ENCODE results near the gene SLC1A4.
"Not testable (repeated sequence)": the region's sequence is repeated elsewhere in the genome, so short reads cannot be mapped to it uniquely, and the experiment has no call there.

Gene SLC1A4

GRCh38 chr2:65019675-65020195, 30.5 kb downstream of the SLC1A4 start:
- CTCF ChIA-PET: interaction anchor here (0.9 to 1.5 kb wide), 4 partner anchors 13 to 27 kb away, joined by 3 read pairs; no protein-coding TSS in a partner anchor
- POLR2A ChIA-PET: no interaction called here
- no peak for TF ChIP-seq CTCF (IDR thresholded peaks at IDR 0.05; ENCODE audit: insufficient read depth, low read length, missing control alignments)
- no peak overlapping the region for H3K4me3 ChIP-seq (ENCODE audit: low read depth, low read length)
- DNase-seq (ENCODE audit: low read depth, low spot score): no peak

DNA sequence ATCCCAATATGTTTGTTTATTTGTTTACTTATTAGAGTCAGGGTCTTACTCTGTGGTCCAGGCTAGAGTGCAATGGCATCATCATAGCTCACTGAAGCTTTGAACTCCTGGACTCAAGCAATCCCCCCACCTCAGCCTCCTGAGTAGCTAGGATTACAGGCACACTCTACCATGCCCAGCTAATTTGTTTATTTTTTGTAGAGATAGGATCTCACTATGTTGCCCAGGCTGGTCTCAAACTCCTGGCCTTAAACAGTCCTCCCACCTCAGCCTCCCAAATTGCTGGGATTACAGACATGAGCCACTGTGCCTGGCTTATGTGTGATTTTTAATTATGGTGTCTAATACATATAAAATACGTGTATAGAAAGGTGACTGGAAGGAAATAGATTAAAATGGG, 31.1 kb downstream of the SLC1A4 start:
- DNase-seq (ENCODE audit: low read depth, low spot score); POLR2A ChIA-PET; H3K4me3 ChIP-seq (ENCODE audit: low read depth, low read length): not testable (repeated sequence)
- CTCF ChIA-PET: interaction anchor here (0.9 to 1.5 kb wide), 4 partner anchors 13 to 27 kb away, joined by 3 read pairs; no protein-coding TSS in a partner anchor

DNA sequence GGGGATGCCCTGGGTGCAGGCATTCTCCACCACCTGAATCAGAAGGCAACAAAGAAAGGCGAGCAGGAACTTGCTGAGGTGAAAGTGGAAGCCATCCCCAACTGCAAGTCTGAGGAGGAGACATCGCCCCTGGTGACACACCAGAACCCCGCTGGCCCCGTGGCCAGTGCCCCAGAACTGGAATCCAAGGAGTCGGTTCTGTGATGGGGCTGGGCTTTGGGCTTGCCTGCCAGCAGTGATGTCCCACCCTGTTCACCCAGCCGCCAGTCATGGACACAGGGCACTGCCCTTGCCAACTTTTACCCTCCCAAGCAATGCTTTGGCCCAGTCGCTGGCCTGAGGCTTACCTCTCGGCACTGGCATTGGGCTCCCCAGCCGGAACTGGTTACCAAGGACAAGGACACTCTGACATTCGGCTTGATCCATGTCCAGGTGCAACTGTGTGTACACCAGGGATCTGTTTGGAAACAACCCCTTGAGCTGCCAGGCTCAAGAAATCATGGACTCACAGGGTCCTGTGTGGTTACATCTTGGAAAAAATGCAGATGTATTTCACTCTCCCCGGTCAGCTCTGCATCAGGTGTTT, 31.8 kb downstream of the SLC1A4 start:
- H3K4me3 ChIP-seq (ENCODE audit: low read depth, low read length): no peak overlapping the region
- POLR2A ChIA-PET: no interaction called here
- CTCF ChIA-PET: interaction anchor here (1.5 kb wide), 1 partner anchor 28 kb away, joined by 3 read pairs; no protein-coding TSS in a partner anchor
- no peak for TF ChIP-seq CTCF (IDR thresholded peaks at IDR 0.05; ENCODE audit: insufficient read depth, low read length, missing control alignments)
- no peak for DNase-seq (ENCODE audit: low read depth, low spot score)

DNA sequence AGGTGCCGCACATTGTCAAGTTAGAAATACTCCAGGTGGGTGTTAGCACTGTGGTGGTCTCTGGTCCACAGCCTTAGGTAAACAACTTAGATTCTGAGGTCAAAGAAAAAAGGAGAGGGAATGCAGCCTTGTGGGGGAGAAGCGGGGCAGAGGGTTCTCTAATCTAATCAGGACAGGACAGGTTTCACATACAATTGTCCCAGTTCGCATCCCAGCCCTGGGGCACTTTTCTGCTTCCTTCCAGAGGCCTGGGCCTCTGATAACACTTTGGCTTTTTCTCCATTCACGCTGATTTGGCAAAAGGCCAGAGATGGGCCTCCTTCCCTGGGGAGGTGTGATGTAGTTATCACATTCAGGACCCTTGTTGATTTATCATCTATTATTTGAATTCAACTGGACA, 32.5 kb downstream of the SLC1A4 start:
- POLR2A ChIA-PET: no interaction called here
- H3K4me3 ChIP-seq (ENCODE audit: low read depth, low read length): no peak overlapping the region
- DNase-seq (ENCODE audit: low read depth, low spot score): no peak
- TF ChIP-seq CTCF (IDR thresholded peaks at IDR 0.05; ENCODE audit: insufficient read depth, low read length, missing control alignments): no peak
- CTCF ChIA-PET: no interaction called here

GRCh38 chr2:65022189-65022588, 33.0 kb downstream of the SLC1A4 start:
- TF ChIP-seq CTCF (IDR thresholded peaks at IDR 0.05; ENCODE audit: insufficient read depth, low read length, missing control alignments): no peak
- ChIA-PET POLR2A (no interaction called here), CTCF (no interaction called here)
- no peak for DNase-seq (ENCODE audit: low read depth, low spot score)
- H3K4me3 ChIP-seq (ENCODE audit: low read depth, low read length): no peak overlapping the region

- POLR2A ChIA-PET: no interaction called here
- no peak for DNase-seq (ENCODE audit: low read depth, low spot score)
- CTCF ChIA-PET: interaction anchor here (0.6 to 3.7 kb wide), 8 partner anchors 11 to 147 kb away, joined by 3 to 20 read pairs (median 4); no protein-coding TSS in a partner anchor
- H3K4me3 ChIP-seq (ENCODE audit: low read depth, low read length): no peak overlapping the region
- TF ChIP-seq CTCF (IDR thresholded peaks at IDR 0.05; ENCODE audit: insufficient read depth, low read length, missing control alignments): no peak
These were observed 34.5 kb downstream of the SLC1A4 start for GRCh38 chr2:65023742-65024141.
